ENCODE measurements around the gene NEO1.

DNA sequence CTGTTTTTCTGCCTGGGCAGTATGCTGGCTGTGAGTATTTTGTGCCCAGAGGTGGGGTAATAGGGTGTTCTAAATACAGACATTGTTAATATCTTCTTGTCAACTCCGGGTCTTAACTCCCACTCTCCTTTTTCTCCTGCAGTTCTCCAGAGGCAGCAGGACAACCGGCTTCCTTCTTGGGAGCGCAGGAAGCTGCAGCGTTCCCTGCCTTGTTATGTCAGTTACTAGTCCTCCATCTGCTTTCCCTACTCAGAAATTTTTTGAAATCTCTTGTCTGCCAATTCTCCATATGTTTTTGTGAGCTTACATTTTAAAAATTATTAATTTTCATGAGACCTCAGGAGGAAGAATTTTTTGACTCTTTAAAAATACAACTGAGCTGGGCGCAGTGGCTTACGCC, 67.2 kb downstream of the NEO1 start:
- TF ChIP-seq POLR2AphosphoS5 (IDR thresholded peaks at IDR 0.05) (no peak), EZH2 (IDR thresholded peaks at IDR 0.05; ENCODE audit: borderline replicate concordance, insufficient read depth, low read length, poor library complexity, severe bottlenecking) (no peak), EP300 (conservative IDR thresholded peaks at IDR 0.05; ENCODE audit: poor library complexity, severe bottlenecking) (no peak)
- TF ChIP-seq, protein P1, sequence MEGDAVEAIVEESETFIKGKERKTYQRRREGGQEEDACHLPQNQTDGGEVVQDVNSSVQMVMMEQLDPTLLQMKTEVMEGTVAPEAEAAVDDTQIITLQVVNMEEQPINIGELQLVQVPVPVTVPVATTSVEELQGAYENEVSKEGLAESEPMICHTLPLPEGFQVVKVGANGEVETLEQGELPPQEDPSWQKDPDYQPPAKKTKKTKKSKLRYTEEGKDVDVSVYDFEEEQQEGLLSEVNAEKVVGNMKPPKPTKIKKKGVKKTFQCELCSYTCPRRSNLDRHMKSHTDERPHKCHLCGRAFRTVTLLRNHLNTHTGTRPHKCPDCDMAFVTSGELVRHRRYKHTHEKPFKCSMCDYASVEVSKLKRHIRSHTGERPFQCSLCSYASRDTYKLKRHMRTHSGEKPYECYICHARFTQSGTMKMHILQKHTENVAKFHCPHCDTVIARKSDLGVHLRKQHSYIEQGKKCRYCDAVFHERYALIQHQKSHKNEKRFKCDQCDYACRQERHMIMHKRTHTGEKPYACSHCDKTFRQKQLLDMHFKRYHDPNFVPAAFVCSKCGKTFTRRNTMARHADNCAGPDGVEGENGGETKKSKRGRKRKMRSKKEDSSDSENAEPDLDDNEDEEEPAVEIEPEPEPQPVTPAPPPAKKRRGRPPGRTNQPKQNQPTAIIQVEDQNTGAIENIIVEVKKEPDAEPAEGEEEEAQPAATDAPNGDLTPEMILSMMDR (IDR thresholded peaks at IDR 0.05; ENCODE audit: poor library complexity, severe bottlenecking) = no peak

Data from neural cell (in vitro differentiated cells).